ENCODE results near the gene CTIF. TPM values are rescaled to one million over a fixed set of nuclear protein-coding genes. Genes with fewer than 3 reads are reported as not detected.

Gene CTIF
- polyA plus RNA-seq, 1 experiment: 40.2 TPM

DNA sequence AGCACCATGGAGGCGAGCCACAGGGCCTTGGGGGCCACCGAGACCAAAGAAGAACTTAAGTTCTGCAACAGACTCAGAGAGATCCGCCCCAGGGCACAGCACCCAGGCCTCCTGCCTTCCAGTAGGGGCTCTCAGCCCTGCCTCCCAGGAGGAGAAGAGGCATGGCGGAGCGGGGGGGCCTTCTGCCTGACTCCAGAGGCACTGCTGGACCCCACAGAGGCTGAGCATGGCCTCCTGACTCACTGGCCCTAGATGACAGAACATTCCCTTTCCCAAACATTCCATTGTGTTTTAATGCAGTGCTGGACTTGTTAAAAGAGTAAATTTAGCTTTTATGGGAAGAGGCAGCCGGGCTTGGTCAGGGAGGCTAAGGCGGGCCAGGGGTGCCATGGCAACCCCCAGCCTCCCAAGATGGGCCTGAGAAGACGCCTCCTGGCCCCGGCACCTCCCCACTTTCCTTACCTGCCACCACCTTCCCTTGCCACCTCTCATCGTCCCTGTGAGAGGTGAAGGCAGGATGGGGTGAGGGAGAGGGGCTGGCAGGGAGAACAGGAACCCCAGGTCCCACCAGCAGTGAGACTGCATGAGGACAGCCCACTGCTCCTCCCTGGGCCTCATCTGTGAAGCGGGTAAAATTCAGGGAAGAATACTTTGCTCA, 346.6 kb downstream of the CTIF start:
- no peaks in the 10 kb centered on the region for H3K9me3 ChIP-seq (ENCODE audit: control insufficient read depth, insufficient read depth, low read length)
- no peaks in the 10 kb centered on the region for H3K27me3 ChIP-seq (ENCODE audit: control insufficient read depth, insufficient read depth, low read length)
- H3K27ac ChIP-seq (ENCODE audit: low read depth, low read length): no peak overlapping the region
- DNase-seq (ENCODE audit: low read depth, low spot score): no peak
- TF ChIP-seq, protein P1, sequence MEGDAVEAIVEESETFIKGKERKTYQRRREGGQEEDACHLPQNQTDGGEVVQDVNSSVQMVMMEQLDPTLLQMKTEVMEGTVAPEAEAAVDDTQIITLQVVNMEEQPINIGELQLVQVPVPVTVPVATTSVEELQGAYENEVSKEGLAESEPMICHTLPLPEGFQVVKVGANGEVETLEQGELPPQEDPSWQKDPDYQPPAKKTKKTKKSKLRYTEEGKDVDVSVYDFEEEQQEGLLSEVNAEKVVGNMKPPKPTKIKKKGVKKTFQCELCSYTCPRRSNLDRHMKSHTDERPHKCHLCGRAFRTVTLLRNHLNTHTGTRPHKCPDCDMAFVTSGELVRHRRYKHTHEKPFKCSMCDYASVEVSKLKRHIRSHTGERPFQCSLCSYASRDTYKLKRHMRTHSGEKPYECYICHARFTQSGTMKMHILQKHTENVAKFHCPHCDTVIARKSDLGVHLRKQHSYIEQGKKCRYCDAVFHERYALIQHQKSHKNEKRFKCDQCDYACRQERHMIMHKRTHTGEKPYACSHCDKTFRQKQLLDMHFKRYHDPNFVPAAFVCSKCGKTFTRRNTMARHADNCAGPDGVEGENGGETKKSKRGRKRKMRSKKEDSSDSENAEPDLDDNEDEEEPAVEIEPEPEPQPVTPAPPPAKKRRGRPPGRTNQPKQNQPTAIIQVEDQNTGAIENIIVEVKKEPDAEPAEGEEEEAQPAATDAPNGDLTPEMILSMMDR (IDR thresholded peaks at IDR 0.05; ENCODE audit: low read depth, low read length): no peak
- CTCF ChIA-PET: no interaction called here
- no peak overlapping the region for H3K4me3 ChIP-seq (ENCODE audit: low read depth, low read length)
- POLR2A ChIA-PET: no interaction called here

DNA sequence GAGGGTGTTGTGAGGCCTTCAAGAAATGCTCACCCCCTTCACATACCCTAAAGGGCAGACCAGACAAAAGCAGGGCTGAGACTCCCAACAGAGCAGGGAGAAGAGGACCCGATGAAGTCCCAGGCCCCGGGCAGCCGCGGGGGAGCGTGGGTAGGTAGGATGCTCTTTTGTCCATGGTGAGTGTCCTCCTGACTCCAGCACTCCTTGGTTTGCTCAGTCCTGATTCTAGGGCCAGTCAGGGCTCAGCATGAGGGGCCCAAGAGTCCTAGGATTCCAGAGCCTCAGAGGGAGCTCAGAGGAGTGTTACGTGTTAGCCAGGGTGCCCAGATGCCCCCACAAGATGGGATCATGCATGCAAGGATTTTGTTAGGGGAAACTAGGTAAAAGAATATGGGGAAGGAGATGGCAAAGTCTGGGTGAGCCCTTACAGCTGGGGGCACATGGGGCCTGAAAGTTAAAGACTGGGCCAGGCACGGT, 347.1 kb downstream of the CTIF start:
- Histone ChIP-seq H3K4me3 (ENCODE audit: low read depth, low read length) (no peak overlapping the region), H3K9me3 (ENCODE audit: control insufficient read depth, insufficient read depth, low read length) (no peaks in the 10 kb centered on the region), H3K27ac (ENCODE audit: low read depth, low read length) (no peak overlapping the region), H3K27me3 (ENCODE audit: control insufficient read depth, insufficient read depth, low read length) (no peaks in the 10 kb centered on the region)
- TF ChIP-seq, protein P1 (IDR thresholded peaks at IDR 0.05; ENCODE audit: low read depth, low read length): no peak
- POLR2A ChIA-PET: no interaction called here
- CTCF ChIA-PET: no interaction called here
- DNase-seq (ENCODE audit: low read depth, low spot score): no peak

DNA sequence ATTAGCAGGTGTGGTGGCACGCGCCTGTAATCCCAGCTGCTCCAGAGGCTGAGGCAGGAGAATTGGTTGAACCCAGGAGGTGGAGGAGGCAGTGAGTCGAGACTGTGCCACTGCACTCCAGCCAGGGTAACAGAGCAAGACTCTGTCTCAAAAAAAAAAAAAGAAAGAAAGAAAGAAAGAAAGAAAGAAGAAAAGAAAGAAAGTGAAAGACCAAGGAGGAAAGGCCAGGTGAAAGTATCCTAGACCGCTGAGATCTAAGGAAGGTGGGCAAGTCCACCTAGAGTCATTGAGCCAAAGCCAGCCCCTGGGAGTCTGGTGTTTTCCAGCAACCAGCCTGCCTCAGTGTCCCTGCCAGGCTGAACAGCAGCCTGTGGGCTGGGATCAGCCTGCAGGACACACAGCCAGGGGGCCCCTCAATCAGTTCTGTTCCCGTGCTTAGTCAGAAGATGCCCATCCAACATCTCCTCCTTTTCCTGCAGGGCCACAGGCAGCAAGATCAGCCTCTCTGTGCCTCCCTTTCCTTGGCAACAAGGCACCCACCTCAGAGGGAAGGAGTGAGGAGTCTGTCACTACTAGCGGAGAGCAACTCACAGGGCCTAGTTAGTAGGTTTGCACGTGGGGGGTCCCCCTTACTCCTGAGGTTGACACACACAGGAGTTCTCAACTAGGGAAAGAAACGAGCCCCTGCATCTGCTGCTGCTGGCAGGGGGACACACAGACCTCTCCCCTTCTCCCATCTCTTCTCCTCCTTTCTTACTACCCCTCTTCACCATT, 347.9 kb downstream of the CTIF start:
- Histone ChIP-seq H3K9me3 (ENCODE audit: control insufficient read depth, insufficient read depth, low read length) (no peaks in the 10 kb centered on the region), H3K4me3 (ENCODE audit: low read depth, low read length) (no peak overlapping the region), H3K27me3 (ENCODE audit: control insufficient read depth, insufficient read depth, low read length) (no peaks in the 10 kb centered on the region), H3K27ac (ENCODE audit: low read depth, low read length) (no peak overlapping the region)
- no peak for DNase-seq (ENCODE audit: low read depth, low spot score)
- ChIA-PET CTCF (no interaction called here), POLR2A (no interaction called here)
- TF ChIP-seq, protein P1 (IDR thresholded peaks at IDR 0.05; ENCODE audit: low read depth, low read length): no peak

DNA sequence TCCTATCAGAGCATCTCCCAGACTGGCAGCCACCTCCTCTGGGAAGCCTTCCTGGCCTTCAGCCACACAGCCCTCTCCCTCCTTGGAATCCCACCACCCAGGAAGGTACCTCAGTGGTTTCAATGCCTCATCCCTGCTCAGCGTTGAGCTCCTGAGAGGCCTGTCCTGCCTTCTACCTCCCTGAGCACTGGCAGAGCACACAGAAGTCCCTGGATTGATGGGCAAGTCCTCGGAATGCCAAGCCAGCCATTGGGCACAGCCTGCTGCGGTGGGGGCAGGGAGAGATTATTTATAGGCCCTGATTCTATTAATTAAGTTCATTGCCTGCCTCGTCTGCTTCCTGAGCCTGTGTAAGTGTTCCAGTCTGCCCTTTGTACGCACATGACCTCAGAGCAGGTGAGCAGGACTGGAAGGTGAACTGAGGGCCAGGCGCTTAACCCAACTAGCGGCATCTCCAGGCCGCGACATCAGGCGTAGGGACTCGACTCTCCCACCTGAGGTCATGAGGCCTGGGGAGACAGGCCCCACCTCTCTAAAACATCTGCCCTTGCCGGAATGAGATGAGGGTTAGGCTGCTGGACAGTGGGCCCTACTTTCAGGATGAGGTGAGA, 348.6 kb downstream of the CTIF start:
- Histone ChIP-seq H3K27ac (ENCODE audit: low read depth, low read length) (no peak overlapping the region), H3K27me3 (ENCODE audit: control insufficient read depth, insufficient read depth, low read length) (no peaks in the 10 kb centered on the region), H3K4me3 (ENCODE audit: low read depth, low read length) (no peak overlapping the region), H3K9me3 (ENCODE audit: control insufficient read depth, insufficient read depth, low read length) (no peaks in the 10 kb centered on the region)
- ChIA-PET POLR2A (no interaction called here), CTCF (no interaction called here)
- no peak for DNase-seq (ENCODE audit: low read depth, low spot score)
- TF ChIP-seq, protein P1 (IDR thresholded peaks at IDR 0.05; ENCODE audit: low read depth, low read length): no peak

All from AG04450 (cell line).